HG03108 (cell line): ENCODE data around the gene FNDC11.

ENCODE experiments used
- ATAC-seq: cut with Tn5 transposase; IDR thresholded peaks from one replicate; pipeline ENCODE4 v1.9.1; 2021; ENCODE audit warnings: moderate library complexity; ENCODE audit not compliant: unreplicated experiment

Gene FNDC11

GRCh38 chr20:63577317-63577894 is 23.4 kb downstream of the FNDC11 start:
- no peak for ATAC-seq

DNA sequence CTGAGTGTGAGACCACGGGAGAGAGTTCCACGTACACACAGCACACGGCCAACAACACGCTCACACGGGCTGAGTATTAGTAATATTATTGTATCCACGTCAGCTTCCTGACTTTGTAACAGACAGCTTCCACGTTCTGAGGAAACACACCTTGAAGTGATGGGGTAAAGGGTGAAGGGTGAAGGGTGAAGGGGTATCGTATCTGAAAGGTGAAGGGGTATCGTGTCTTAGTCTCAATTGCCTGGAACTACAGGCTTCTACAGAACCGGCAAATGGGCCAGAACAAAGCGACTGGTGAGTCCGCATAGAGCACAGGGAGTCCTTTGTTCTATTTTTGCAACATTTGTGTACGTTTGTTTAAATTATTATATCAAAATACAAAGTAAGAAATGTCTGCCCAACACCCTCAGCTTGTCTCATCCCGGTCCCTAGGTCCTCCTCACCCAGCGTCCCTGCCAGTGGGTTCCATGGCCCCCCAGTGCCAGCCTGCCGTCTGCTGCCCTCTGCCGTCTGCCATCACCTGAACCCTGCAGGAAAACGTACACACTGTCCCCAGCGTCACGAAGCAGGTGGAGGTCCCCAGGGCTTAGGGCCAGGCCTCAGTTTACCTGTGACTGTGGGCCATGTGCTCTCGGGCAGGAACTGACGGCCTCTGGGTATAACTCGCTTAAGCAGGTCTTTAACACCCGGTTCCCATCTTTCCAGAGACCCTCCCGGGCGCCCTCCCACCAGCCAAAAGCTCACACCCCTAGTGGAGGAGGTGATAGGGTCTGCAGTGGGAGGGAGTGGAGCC is 24.5 kb downstream of the FNDC11 start:
- ATAC-seq = no peak

- no peak for ATAC-seq
Measured at GRCh38 chr20:63579017-63579694, 25.2 kb downstream of the FNDC11 start.

DNA sequence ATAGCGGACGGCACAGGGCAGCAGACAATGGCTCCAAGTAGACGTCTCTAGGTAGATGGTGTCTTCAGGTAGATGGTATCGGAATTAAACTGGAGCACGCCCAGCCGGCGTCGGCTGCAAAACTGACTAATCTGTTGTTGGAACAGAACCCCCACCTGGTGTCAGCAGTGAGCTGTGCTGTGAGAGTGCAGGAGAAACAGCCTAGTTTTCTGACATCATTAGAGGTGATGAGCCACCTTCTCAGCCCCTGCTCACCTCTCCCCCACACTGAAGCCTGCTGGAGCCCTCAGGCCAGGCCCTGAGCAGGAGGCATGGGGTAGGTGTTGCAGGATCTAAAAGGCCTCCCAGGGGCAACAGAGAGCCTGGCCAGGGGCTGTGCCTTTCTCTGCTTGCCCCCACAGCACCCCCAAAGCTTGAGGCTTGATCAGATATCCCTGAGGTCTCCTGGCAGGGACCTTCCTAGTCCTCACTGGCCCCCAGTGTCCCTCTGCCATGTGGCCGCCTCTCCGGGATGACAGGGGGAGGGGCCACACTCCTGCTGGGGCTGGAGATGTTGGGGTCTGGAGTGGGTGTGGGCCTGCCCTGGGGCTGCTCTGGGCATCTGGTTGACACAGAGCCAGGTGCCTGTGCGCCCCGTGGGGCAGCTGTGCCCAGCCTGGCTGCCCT is 27.0 kb downstream of the FNDC11 start:
- no peak for ATAC-seq

GRCh38 chr20:63582382-63583063 is 28.6 kb downstream of the FNDC11 start:
- ATAC-seq = no peak

GRCh38 chr20:63585616-63586565 is 31.9 kb downstream of the FNDC11 start:
- no peak for ATAC-seq

- no peak for ATAC-seq
Measured at GRCh38 chr20:63586797-63587196, 32.8 kb downstream of the FNDC11 start.

DNA sequence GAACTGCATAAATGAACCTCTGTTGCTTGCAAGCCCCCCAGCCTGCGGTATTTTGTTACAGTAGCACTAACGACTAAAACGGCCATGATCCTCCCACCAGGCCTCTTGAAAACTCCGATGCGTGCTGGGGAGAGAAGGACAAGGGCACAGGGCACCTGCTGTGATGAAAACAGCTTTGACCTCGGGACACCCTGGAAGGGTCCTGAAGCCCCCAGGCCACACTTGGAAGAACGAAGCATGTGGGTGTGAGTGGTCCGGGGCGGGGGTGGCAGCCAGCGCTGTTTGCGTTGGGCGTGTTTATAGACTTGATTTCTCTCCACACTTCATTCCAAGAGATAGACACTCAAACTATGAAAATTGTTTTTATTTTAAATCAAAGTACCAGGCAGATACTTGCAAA is 33.3 kb downstream of the FNDC11 start:
- no peak for ATAC-seq

DNA sequence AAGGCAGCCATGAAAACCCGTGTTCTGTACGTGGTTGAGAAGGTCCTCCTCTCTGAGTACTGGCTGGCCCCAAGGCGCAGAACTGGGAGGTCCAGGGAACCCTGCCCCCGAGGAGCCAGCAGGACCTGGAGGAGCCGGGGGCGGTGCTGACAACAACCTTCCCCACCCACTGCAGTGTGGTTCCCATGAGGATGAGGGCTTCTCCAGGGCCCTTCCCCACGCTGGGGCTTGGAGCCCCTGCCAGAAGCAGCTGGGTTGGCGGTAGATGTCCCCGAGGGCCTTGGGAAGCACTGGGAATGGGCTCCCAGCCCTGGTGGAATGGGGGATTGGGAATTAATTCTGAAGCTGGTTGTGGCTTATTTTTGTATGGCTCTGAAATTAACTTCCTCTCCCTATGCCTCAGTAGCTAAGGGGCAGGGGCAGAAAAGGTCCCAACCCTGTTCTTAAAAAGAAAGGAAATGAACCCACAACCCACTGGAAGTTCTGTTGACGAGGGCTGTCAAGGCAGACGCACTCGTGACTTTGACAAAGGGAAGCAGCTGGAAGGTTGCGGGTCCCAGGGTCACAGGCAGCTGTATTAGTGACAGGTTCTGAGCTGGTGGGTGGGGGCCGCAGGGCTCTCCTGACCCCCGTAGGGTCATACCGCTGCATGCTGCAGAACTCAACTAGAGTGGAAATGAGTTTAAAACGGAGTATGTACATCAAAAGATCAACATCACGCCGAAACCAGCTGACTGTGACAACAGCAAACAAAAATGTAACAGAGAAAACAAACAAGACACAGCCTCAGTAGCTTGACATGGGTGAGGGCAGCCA is 34.0 kb downstream of the FNDC11 start:
- ATAC-seq = no peak

- no peak for ATAC-seq
Measured at GRCh38 chr20:63588641-63589041, 34.7 kb downstream of the FNDC11 start.

DNA sequence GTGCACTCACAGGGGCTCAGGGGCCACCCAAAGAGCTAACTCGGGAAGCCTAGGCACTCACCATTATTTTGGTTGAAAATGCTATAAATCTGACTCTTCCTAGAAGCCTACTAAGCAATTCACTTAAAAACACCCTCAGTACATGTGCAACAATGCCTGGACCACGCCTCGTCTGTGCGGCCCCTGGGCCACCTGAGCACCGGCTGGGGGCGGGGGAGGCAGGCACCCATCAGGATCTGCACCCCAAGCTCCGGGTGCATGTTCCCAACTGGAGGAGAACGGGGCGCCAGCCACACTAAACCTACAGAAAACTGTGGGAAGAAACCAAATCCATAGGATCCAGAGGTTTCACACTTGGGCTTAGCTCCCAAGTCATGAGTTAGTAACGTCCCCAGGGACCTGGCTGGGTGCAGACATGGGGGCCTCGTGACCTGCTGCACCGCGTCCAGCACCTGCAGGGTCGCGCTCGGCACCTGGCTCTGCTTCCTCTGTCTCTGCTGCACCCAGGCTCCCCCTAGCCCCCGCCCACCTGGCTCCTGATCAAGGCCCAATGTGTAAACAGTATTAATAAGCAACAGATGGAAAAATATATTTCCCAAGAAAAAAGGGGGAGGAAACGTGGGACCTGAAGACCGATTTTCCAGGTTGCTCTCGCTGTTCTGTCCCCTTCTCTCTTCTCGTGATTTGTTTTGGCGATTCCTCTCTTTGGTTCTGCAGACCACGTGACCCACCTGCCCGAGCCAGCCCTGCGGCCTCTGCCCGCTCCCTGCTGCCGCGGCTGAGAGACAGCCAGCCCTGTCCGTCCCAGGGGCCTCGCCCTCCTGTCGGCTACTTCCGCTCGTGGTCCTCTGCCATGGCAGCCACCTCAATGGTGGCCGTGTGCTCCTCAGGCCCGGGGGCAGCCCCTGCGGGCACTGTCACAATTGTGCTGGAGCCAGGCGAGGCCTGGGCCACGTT is 35.6 kb downstream of the FNDC11 start:
- ATAC-seq = no peak

- no peak for ATAC-seq
Measured at GRCh38 chr20:63590218-63591146, 36.5 kb downstream of the FNDC11 start.

- no peak for ATAC-seq
Measured at GRCh38 chr20:63591147-63591533, 37.2 kb downstream of the FNDC11 start.

DNA sequence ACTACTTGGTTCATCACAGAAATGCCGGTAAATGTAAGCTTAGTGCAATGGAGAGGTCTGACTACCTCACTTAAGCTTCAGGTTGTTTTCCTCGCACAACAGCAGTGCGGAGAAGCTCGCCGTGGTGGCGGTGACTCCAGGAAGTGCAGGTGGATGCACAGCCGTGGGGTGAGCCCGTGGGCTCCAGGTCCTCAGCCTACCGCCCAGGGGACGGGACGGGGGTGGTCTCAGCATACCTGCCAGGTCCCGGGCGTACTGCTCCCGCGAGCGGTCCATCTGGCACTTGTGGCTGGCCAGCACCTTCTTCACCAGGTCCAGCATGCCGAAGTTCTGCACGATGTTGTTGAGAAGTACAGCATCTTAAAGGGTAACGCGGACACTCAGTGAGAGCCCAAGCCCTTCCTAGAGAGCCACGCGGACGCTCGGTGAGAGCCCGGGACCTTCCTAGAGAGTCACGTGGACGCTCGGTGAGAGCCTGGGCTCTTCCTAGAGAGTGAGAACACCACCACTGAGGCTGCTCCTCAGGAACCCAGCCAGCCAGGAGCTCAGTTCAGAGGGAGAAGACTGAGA is 37.9 kb downstream of the FNDC11 start:
- ATAC-seq = no peak

DNA sequence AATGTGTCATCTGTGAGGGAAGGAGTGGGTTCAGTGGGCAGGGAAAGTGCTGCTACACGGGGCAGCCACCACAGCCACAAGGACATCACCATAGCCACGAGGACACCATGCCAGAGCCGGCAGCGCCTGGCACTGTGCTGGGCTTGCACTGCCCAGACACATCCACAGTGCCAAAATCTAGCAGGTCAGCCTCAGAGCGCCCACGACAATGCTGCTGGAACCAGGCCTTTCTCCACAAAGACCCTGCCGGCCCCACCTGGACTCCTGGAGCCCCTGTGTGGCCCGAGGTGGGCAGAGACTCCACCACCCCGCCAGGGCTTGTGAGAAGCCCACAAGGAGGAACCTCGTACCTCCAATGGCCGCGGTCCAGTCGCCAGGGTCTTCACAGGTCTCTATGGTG is 38.7 kb downstream of the FNDC11 start:
- no peak for ATAC-seq

DNA sequence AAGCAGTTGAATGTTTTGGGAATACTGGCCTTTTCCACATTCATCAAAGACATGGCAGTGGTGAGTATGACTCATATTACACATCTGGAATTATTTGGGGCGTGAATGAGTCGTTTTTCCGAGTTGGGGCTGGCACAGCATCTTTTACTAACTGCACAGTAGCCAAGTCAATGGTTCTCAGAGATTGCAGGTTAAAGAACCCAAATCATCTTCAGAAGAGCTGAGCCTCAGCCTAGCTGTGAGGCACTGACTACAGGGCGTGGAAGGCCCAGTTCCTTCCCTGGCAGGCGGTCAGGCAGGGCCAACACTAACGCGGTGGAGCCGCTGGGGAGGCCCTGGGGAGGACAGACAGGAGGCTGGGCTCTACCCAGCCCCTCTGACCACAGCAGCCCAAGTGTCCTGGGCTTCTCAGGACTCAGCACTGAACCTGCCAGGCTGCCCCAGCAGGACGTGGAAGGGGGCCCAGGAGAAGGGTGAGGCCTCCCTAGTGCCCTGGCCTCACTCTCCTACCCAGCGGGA is 40.1 kb downstream of the FNDC11 start:
- ATAC-seq = no peak
